OCI-LY1 (cell line): Measurements from ENCODE around the gene DGLUCY.

Source experiments
- H2AFZ ChIP-seq: fragments of 200-600 bp; sonication (generic), shearing (Covaris generic); 2 replicates; pipeline ENCODE4 v1.6.0; 2014; ENCODE audit warnings: antibody characterized with exemption, mild to moderate bottlenecking, low read length
- H3F3A ChIP-seq: fragments of 200-600 bp; sonication (generic), shearing (Covaris generic); 2 replicates; pipeline ENCODE4 v1.6.0; 2014; ENCODE audit warnings: mild to moderate bottlenecking, antibody characterized with exemption, low read length, moderate library complexity; ENCODE audit not compliant: insufficient read depth
- H3K27ac ChIP-seq: fragments of 200-600 bp; sonication (generic); 2 replicates; pipeline ENCODE4 v1.5.1; 2014; ENCODE audit warnings: low read length, mixed run types, mild to moderate bottlenecking, low read depth; ENCODE audit not compliant: poor library complexity, severe bottlenecking
- H3K27me3 ChIP-seq: fragments of 200-600 bp; sonication (generic); 2 replicates; pipeline ENCODE4 v1.6.0; 2014; ENCODE audit warnings: antibody characterized with exemption, mild to moderate bottlenecking, low read length, moderate library complexity; ENCODE audit not compliant: insufficient read depth
- H3K36me3 ChIP-seq: fragments of 200-600 bp; sonication (generic); 2 replicates; pipeline ENCODE4 v1.6.1; 2014; ENCODE audit warnings: mild to moderate bottlenecking, antibody characterized with exemption, low read length, moderate library complexity, mixed read lengths; ENCODE audit not compliant: insufficient read depth
- H3K4me1 ChIP-seq: fragments of 200-600 bp; sonication (generic); 2 replicates; pipeline ENCODE4 v1.5.1; 2014; ENCODE audit warnings: mild to moderate bottlenecking, low read length, moderate library complexity; ENCODE audit not compliant: insufficient read depth, severe bottlenecking
- H3K4me2 ChIP-seq: fragments of 200-600 bp; sonication (generic), shearing (Covaris generic); 2 replicates; pipeline ENCODE4 v1.6.1; 2014; ENCODE audit warnings: low read length
- H3K4me3 ChIP-seq: fragments of 200-600 bp; sonication (generic); 2 replicates; pipeline ENCODE4 v1.5.1; 2014; ENCODE audit warnings: low read length, low read depth, mild to moderate bottlenecking, mixed read lengths; ENCODE audit not compliant: poor library complexity, severe bottlenecking
- H3K79me2 ChIP-seq: fragments of 200-600 bp; shearing (Covaris generic); 2 replicates; pipeline ENCODE4 v1.6.1; 2016; ENCODE audit warnings: mixed run types, low read length, mixed read lengths; ENCODE audit not compliant: insufficient read depth
- H3K9ac ChIP-seq: fragments of 200-600 bp; sonication (generic), shearing (Covaris generic); 2 replicates; pipeline ENCODE4 v1.6.1; 2014; ENCODE audit warnings: mild to moderate bottlenecking, low read length, mixed read lengths
- H3K9me2 ChIP-seq: fragments of 200-600 bp; sonication (generic), shearing (Covaris generic); 2 replicates; pipeline ENCODE4 v1.6.1; 2014; ENCODE audit warnings: low read depth, mild to moderate bottlenecking, low read length, mixed read lengths
- H3K9me3 ChIP-seq: fragments of 200-600 bp; shearing (Covaris generic); 2 replicates; pipeline ENCODE4 v1.6.1; 2014; ENCODE audit warnings: low read length, mixed read lengths
- H4K20me1 ChIP-seq: fragments of 200-600 bp; sonication (generic), shearing (Covaris generic); 2 replicates; pipeline ENCODE4 v1.6.0; 2016; ENCODE audit warnings: mild to moderate bottlenecking, low read length; ENCODE audit not compliant: insufficient read depth
- EZH2 ChIP-seq: fragments of 200-600 bp; sonication (generic), shearing (Covaris generic); IDR thresholded peaks from 2 replicates; pipeline ENCODE4 v1.8.0; 2017; ENCODE audit warnings: borderline replicate concordance, mixed run types, mild to moderate bottlenecking, antibody characterized with exemption, low read length, moderate library complexity, mixed read lengths
- TF ChIP-seq, protein P1 (sequence below): fragments of 200-600 bp; sonication (generic), shearing (Covaris generic); IDR thresholded peaks from 2 replicates; pipeline ENCODE4 v1.5.1; 2017; ENCODE audit warnings: mild to moderate bottlenecking, antibody characterized with exemption, low read length, moderate library complexity, mixed read lengths

DGLUCY gene

DNA sequence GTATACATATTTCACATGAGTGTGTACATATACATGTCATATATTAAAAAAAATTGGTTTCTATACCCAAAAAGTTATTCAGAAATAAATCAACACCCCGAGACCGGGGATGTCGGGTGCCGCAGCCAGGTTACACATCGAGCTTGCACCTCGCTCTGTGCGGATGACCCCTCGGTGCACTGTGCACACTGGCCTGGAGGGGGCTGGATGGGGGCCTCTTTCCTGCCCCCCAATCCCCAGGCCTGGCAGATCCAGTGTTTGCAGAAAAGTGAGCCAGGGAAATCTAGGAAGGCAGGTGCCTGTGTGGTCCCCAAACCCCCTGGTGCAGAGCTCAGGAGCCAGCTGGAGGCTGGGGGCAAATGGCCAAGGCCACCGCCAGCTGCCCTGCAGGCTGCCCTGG is 157.8 kb downstream of the DGLUCY start:
- Histone ChIP-seq H3K27ac (no peak overlapping the region), H3K4me1 (no peaks in the 10 kb centered on the region), H3K27me3 (no peaks in the 10 kb centered on the region), H3K9me3 (no peaks in the 10 kb centered on the region), H3K4me2 (no peak overlapping the region), H3K9ac (no peak overlapping the region), H3F3A (no peaks in the 10 kb centered on the region), H3K79me2 (no peaks in the 10 kb centered on the region), H4K20me1 (no peaks in the 10 kb centered on the region), H3K9me2 (no peaks in the 10 kb centered on the region), H3K4me3 (no peak overlapping the region), H2AFZ (no peak overlapping the region), H3K36me3 (peaks cover 68% of the 10 kb centered on the region)
- TF ChIP-seq, protein P1, sequence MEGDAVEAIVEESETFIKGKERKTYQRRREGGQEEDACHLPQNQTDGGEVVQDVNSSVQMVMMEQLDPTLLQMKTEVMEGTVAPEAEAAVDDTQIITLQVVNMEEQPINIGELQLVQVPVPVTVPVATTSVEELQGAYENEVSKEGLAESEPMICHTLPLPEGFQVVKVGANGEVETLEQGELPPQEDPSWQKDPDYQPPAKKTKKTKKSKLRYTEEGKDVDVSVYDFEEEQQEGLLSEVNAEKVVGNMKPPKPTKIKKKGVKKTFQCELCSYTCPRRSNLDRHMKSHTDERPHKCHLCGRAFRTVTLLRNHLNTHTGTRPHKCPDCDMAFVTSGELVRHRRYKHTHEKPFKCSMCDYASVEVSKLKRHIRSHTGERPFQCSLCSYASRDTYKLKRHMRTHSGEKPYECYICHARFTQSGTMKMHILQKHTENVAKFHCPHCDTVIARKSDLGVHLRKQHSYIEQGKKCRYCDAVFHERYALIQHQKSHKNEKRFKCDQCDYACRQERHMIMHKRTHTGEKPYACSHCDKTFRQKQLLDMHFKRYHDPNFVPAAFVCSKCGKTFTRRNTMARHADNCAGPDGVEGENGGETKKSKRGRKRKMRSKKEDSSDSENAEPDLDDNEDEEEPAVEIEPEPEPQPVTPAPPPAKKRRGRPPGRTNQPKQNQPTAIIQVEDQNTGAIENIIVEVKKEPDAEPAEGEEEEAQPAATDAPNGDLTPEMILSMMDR: no peak
- no peak for TF ChIP-seq EZH2

DNA sequence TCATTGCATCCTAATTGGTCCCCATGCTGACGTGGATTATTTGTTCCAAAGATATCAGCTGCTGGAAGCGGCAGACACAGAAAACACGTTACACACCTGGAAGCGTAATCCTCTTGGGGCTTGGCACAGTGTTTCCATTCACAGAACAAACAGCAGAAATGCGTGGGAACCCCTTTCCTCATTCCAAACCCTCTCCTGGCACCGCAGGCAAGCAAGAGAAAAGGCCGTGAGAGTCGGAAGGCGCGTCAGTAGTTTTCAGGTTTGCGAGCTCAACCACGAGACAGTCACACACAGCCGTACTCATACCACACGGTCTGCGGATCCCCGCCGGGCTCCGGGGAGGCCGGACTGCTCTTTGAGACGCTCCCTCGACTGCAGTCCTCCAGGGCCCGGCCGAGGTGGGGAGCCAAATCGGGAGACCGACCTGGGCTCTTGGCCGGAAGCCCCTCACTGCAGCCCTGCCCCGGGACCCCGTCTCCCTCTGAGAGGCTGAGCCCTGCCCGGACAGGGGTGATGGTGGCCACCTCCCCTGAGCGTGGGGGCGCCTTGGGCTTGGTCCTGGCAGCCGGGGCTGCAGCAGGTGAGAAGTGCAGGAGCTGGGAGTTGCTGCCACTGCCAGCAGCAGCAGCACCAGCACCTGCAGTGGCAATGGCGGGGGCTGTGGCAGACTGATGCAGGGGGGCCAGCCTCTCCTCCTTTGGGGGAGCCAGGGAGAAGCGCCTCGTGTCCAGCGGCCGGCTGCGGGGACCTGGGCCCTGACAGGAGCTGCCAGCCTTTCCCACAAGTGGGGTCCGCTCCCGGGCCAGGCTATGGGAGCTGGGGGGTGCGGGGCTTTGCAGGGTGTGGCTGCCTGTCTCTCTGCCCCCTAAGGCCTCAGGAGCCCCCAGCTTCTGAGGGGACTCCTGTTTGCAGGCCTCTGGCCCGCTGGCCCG is 158.7 kb downstream of the DGLUCY start:
- H3K79me2 ChIP-seq: no peaks in the 10 kb centered on the region
- H3F3A ChIP-seq: no peaks in the 10 kb centered on the region
- H2AFZ ChIP-seq: no peak overlapping the region
- no peak overlapping the region for H3K9ac ChIP-seq
- H3K27ac ChIP-seq: no peak overlapping the region
- H3K9me3 ChIP-seq: no peaks in the 10 kb centered on the region
- H3K4me3 ChIP-seq: no peak overlapping the region
- no peaks in the 10 kb centered on the region for H3K9me2 ChIP-seq
- TF ChIP-seq, protein P1: no peak
- no peak for TF ChIP-seq EZH2
- no peaks in the 10 kb centered on the region for H4K20me1 ChIP-seq
- H3K4me1 ChIP-seq: no peaks in the 10 kb centered on the region
- H3K27me3 ChIP-seq: no peaks in the 10 kb centered on the region
- peaks cover 78% of the 10 kb centered on the region for H3K36me3 ChIP-seq
- H3K4me2 ChIP-seq: no peak overlapping the region

DNA sequence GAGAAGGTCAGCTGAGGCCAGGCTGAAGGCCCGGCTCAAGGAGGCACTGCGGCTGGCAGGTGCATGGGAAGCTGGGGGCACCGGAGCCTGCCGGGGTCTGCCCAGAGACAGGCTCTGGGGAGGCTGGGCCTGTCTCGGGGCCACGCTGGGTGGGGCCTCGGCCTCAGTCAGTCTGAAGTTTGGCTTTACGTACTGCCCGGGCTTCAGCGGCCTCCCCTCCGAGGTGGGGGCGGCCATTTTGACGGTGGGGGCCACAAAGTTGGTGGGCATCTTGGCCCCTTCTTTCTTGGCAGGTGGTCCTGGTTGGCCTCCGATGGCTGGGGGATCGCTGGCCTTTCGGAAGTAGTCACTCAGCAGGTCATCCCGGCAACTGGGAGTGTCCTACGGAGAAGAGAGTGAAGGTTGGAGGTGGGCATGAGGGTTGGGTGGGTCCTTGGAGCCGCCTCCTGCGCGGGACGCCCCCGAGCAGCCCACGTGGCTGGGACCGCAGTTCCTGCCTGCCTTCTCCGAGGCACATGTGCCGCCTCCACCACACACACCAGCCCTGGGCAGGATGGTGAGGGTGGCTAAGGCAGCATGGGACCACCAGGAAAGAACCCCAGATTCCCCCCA is 159.5 kb downstream of the DGLUCY start:
- TF ChIP-seq, protein P1: no peak
- no peak for TF ChIP-seq EZH2
- no peaks in the 10 kb centered on the region for H3K27me3 ChIP-seq
- no peaks in the 10 kb centered on the region for H4K20me1 ChIP-seq
- no peak overlapping the region for H3K4me2 ChIP-seq
- no peaks in the 10 kb centered on the region for H3K79me2 ChIP-seq
- H3K9me2 ChIP-seq: no peaks in the 10 kb centered on the region
- peaks cover 86% of the 10 kb centered on the region for H3K36me3 ChIP-seq
- H3K27ac ChIP-seq: no peak overlapping the region
- no peaks in the 10 kb centered on the region for H3K9me3 ChIP-seq
- no peak overlapping the region for H3K9ac ChIP-seq
- H3K4me1 ChIP-seq: no peaks in the 10 kb centered on the region
- H2AFZ ChIP-seq: no peak overlapping the region
- H3F3A ChIP-seq: no peaks in the 10 kb centered on the region
- no peak overlapping the region for H3K4me3 ChIP-seq
